Endothelial cell of umbilical vein (primary cell): Measurements from ENCODE around the gene C5AR1. TPM values are rescaled to one million over a fixed set of nuclear protein-coding genes. Genes with fewer than 3 reads are reported as not detected.

Experiments used
- BruUV-seq: library from RNA; stranded (reverse); fragments of 400-500 nt; replicated peaks from 2 replicates; lab custom pipeline; 2021; lab: Mats Ljungman, UMichigan
- CTCF ChIA-PET: fragments of 300-600, 350-600 bp; sonication (Branson Sonifier 250); formaldehyde crosslinking; loops from one replicate; lab custom pipeline; 2021; ENCODE audit warnings: antibody characterized with exemption, inconsistent platforms; lab: Charles Lee
- POLR2A ChIA-PET: fragments of 300-600, 350-600 bp; sonication (Branson Sonifier 250); formaldehyde crosslinking; loops from one replicate; lab custom pipeline; 2021; ENCODE audit warnings: antibody characterized with exemption, inconsistent platforms; lab: Charles Lee
- DNase-seq: peaks from one replicate; pipeline ENCODE4 v3.0.0-alpha.2; 2011; ENCODE audit warnings: low read depth, low spot score
- FAIRE-seq: peaks from 2 replicates; lab custom pipeline; 2011; peaks lifted over from hg19 to GRCh38; lab: Jason Lieb, UNC
- H2AFZ ChIP-seq: 2 replicates; pipeline ENCODE4 v1.6.0; 2012; ENCODE audit warnings: low read depth, low read length, control low read depth, inconsistent platforms
- H3K27ac ChIP-seq: 2 replicates; pipeline ENCODE4 v1.5.1; 2011; ENCODE audit warnings: low read depth, mild to moderate bottlenecking, control low read depth, low read length, moderate library complexity; ENCODE audit not compliant: insufficient read depth
- H3K27me3 ChIP-seq, 2 experiments: 2 replicates each; pipeline versions ENCODE4 v1.6.0 to v1.6.1; 2011; ENCODE audit warnings: low read length in 2 of 2, mixed read lengths in 1 of 2; ENCODE audit not compliant: control insufficient read depth in 2 of 2, insufficient read depth in 2 of 2
- H3K36me3 ChIP-seq, 2 experiments: 2 replicates in 1 of 2; 3 replicates in 1 of 2; pipeline ENCODE4 v1.5.1; 2011; ENCODE audit warnings: low read length in 2 of 2, mild to moderate bottlenecking in 1 of 2, moderate library complexity in 1 of 2; ENCODE audit not compliant: control insufficient read depth in 2 of 2, insufficient read depth in 2 of 2; ENCODE audit errors: extremely low read depth in 1 of 2
- H3K4me1 ChIP-seq: 3 replicates; pipeline ENCODE4 v1.5.1; 2011; ENCODE audit warnings: mild to moderate bottlenecking, low read length; ENCODE audit not compliant: control insufficient read depth, insufficient read depth; ENCODE audit errors: extremely low read depth
- H3K4me2 ChIP-seq: 2 replicates; pipeline ENCODE4 v1.6.1; 2011; ENCODE audit warnings: low read length, control low read depth, mixed read lengths; ENCODE audit not compliant: insufficient read depth
- H3K4me3 ChIP-seq, 3 experiments: fragments of 200-600 bp in 1 of 3; sonication (generic), shearing (Covaris generic) in 1 of 3; replicated peaks in 1 of 3; 2 replicates each; pipeline ENCODE4 v1.5.1; 2011 to 2016; ENCODE audit warnings: control low read depth in 3 of 3, low read length in 3 of 3, mild to moderate bottlenecking in 2 of 3, inconsistent platforms in 1 of 3, low read depth in 1 of 3, moderate library complexity in 1 of 3; ENCODE audit not compliant: insufficient read depth in 1 of 3
- H3K79me2 ChIP-seq: 2 replicates; pipeline ENCODE4 v1.6.0; 2012; ENCODE audit warnings: low read length, inconsistent platforms; ENCODE audit not compliant: control insufficient read depth, insufficient read depth
- H3K9ac ChIP-seq: replicated peaks from 2 replicates; pipeline ENCODE3; 2011; ENCODE audit warnings: low read length, control low read depth; ENCODE audit not compliant: insufficient read depth; ENCODE audit errors: extremely low read depth
- H3K9me1 ChIP-seq: replicated peaks from 3 replicates; pipeline ENCODE4 v1.6.0; 2011; ENCODE audit warnings: mild to moderate bottlenecking, low read length; ENCODE audit not compliant: control insufficient read depth, insufficient read depth; ENCODE audit errors: extremely low read depth
- H3K9me3 ChIP-seq: replicated peaks from 2 replicates; pipeline ENCODE4 v1.5.1; 2012; ENCODE audit warnings: low read length, inconsistent platforms; ENCODE audit not compliant: control insufficient read depth, insufficient read depth
- H4K20me1 ChIP-seq: replicated peaks from 2 replicates; pipeline ENCODE3; 2011; ENCODE audit warnings: mild to moderate bottlenecking, low read length; ENCODE audit not compliant: control insufficient read depth, insufficient read depth; ENCODE audit errors: extremely low read depth
- CTCF ChIP-seq, 2 donors: IDR thresholded peaks; 1 replicate in 1 of 2; 2 replicates in 1 of 2; pipeline ENCODE4 v1.5.1; 2011; ENCODE audit warnings: low read length in 2 of 2, mild to moderate bottlenecking in 2 of 2, moderate library complexity in 2 of 2, control low read depth in 1 of 2, inconsistent platforms in 1 of 2, low read depth in 1 of 2; ENCODE audit not compliant: insufficient read depth in 1 of 2; ENCODE audit errors: extremely low read depth in 1 of 2
- FOS ChIP-seq: IDR thresholded peaks from 2 replicates; pipeline ENCODE4 v1.6.1; 2011; ENCODE audit warnings: mild to moderate bottlenecking, low read length, moderate library complexity, borderline replicate concordance; ENCODE audit not compliant: insufficient read depth
- GATA2 ChIP-seq: IDR thresholded peaks from 2 replicates; pipeline ENCODE4 v1.7.0; 2011; ENCODE audit warnings: low read depth, mild to moderate bottlenecking, moderate library complexity, mixed read lengths, low read length; ENCODE audit not compliant: insufficient read length, insufficient read depth
- JUN ChIP-seq: IDR thresholded peaks from 2 replicates; pipeline ENCODE4 v1.6.1; 2011; ENCODE audit warnings: borderline replicate concordance, low read depth; ENCODE audit not compliant: insufficient read length, insufficient read depth
- MYC ChIP-seq: IDR thresholded peaks from one replicate; pipeline ENCODE4 v1.6.1; 2011; ENCODE audit warnings: mild to moderate bottlenecking, low read depth, low read length
- POLR2A ChIP-seq: IDR thresholded peaks from 2 replicates; pipeline ENCODE4 v1.6.1; 2012; ENCODE audit warnings: low read depth, mild to moderate bottlenecking, control low read depth, low read length
- POLR2AphosphoS5 ChIP-seq: IDR thresholded peaks from 2 replicates; pipeline ENCODE4 v1.6.1; 2012; ENCODE audit warnings: low read depth, mild to moderate bottlenecking, control low read depth, low read length, moderate library complexity; ENCODE audit not compliant: insufficient read depth
- dilution Hi-C: fragments of 300-500 bp; cut with MboI; formaldehyde crosslinking; loops from one replicate; pipeline ENCODE4 v1.15.0; 2019; ENCODE audit warnings: low sequenced_read_pairs; ENCODE audit not compliant: extremely low pct_ligation_motif_present
- intact Hi-C: fragments of 100-400 bp; cut with micrococcal nuclease; formaldehyde crosslinking; loops from one replicate; pipeline ENCODE4 v1.10.0; 2022
- polyA plus RNA-seq, 4 experiments: library from polyadenylated mRNA; depleted of rRNA in 3 of 4; stranded (reverse) in 3 of 4; unstranded in 1 of 4; fragments of >200 nt; gene quantifications; 2 replicates each; pipeline versions ENCODE4 v1.2.1 to v1.2.3, GENCODE V29; 2011 to 2012; ENCODE audit warnings: missing spikeins in 1 of 4
- total RNA-seq: library from RNA; stranded (reverse); gene quantifications from 2 replicates; pipeline ENCODE4 v1.2.3, GENCODE V29; 2021

The C5AR1 gene
- total and polyA plus RNA-seq, 2 donors (not counting 3 experiments of a cell fraction or from before 2014, with no cell fraction given): 0.11 to 0.49 TPM

- ChIA-PET CTCF (interaction anchor here (0.6 to 2.1 kb wide), 8 partner anchors 17 to 163 kb away, joined by 3 to 6 read pairs (median 4); no protein-coding TSS in a partner anchor), POLR2A (interaction anchor here (0.7 to 2.4 kb wide), 3 partner anchors 16 to 1048 kb away, joined by 3 to 17 read pairs (median 8); partner anchors contain the start of gene CCDC9)
- Histone ChIP-seq H3K4me3 (peak overlapping the region; percentile 16 to 67 (median 64)), H3K4me1 (peaks cover 13% of the 10 kb centered on the region), H2AFZ (peak overlapping the region; percentile 32), H3K27ac (peak overlapping the region; percentile 92), H3K9me3 (no peaks in the 10 kb centered on the region), H3K9ac (peak overlapping the region; percentile 84), H3K79me2 (no peaks in the 10 kb centered on the region), H3K36me3 (peaks cover 0 to 12% of the 10 kb centered on the region in 2 experiments), H3K4me2 (peak overlapping the region; percentile 88), H4K20me1 (no peaks in the 10 kb centered on the region), H3K9me1 (no peaks in the 10 kb centered on the region), H3K27me3 (no peaks in the 10 kb centered on the region)
- dilution Hi-C loops: no loop called here
- intact Hi-C loops: loop anchor here (1.0 to 5.0 kb wide), 3 partner anchors 16 to 74 kb away; partner anchors contain the start of gene DHX34
- no peak for TF ChIP-seq GATA2
- no peak for TF ChIP-seq MYC
- peak; percentile 75 for TF ChIP-seq POLR2A
- TF ChIP-seq JUN: no peak
- no peak for TF ChIP-seq POLR2AphosphoS5
- no peak for TF ChIP-seq FOS
- TF ChIP-seq CTCF (IDR thresholded peaks at IDR 0.05; ENCODE audit: extremely low read depth in 1 of 2, insufficient read depth in 1 of 2, low read depth in 1 of 2, low read length in 2 of 2): no peak
- DNase-seq (peak; percentile 91), FAIRE-seq (peak; percentile 94)
- TSS peak; percentile 51 for BruUV-seq
Observed at GRCh38 chr19:47273313-47274070, 36.2 kb upstream of the C5AR1 start.
